Cardiac muscle cell (in vitro differentiated cells and primary cell): ENCODE data around the gene GRM6. TPM values are rescaled to one million over a fixed set of nuclear protein-coding genes. Genes with fewer than 3 reads are reported as not detected.

Source experiments
- DNase-seq, 2 donors: peaks; one replicate each; pipeline versions ENCODE4 v3.0.0 to v3.0.0-alpha.2; 2010 to 2017; ENCODE audit warnings: low read depth in 1 of 2, low spot score in 1 of 2
- H3K27ac ChIP-seq: fragments of 200-600 bp; sonication (generic); 2 replicates; pipeline ENCODE4 v1.5.1; 2016
- H3K27me3 ChIP-seq: fragments of 200-600 bp; sonication (generic); 2 replicates; pipeline ENCODE4 v1.6.0; 2016; ENCODE audit warnings: control low read depth
- H3K36me3 ChIP-seq: fragments of 200-600 bp; sonication (generic); 2 replicates; pipeline ENCODE4 v1.5.1; 2016; ENCODE audit warnings: control low read depth
- H3K4me1 ChIP-seq: fragments of 200-600 bp; sonication (generic); 2 replicates; pipeline ENCODE4 v1.8.1; 2017; ENCODE audit warnings: low read depth, mild to moderate bottlenecking, mixed run types
- H3K4me3 ChIP-seq: fragments of 200-600 bp; sonication (generic); 2 replicates; pipeline ENCODE4 v1.5.1; 2016; ENCODE audit warnings: mild to moderate bottlenecking
- H3K9me3 ChIP-seq: fragments of 200-600 bp; sonication (generic); 2 replicates; pipeline ENCODE4 v1.5.1; 2017; ENCODE audit warnings: low read depth, mild to moderate bottlenecking, control low read depth
- polyA plus RNA-seq: library from polyadenylated mRNA; unstranded; fragments of >200 nt; fragmentation: Nextera tagmentation; extraction: Ambion mirVana; gene quantifications from 2 replicates; pipeline ENCODE4 v1.2.1, GENCODE V29; 2016
- total RNA-seq: library from RNA; depleted of rRNA; stranded (reverse); fragments of >200 nt; gene quantifications from 2 replicates; pipeline ENCODE4 v1.2.3, GENCODE V29; 2016
- TF ChIP-seq, protein P1 (sequence below): IDR thresholded peaks from 2 replicates; pipeline ENCODE4 v1.5.1; 2012; ENCODE audit warnings: low read depth, mild to moderate bottlenecking, low read length

Gene GRM6
- total and polyA plus RNA-seq, 2 experiments from 2014 or later, result not detected

DNA sequence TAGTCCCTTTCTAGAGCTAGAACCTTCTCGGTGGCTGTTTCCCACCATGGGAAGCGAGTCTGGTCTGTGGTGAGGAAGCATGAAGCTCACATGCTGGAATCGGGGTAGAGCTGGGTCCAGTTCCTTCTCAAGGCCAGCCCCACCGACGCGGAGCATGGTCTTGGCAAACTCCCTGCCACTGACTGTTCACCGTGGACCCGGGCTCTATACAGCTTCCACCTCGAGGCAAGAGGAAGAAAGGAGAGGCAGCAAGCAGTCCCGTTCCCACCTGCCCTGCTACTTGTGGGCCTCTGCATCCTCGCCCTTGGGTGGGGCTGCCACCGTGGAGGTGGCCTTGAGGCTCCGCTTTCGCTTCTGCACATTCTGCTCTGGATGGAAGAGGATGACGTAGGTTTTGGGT, 13.7 kb downstream of the GRM6 start:
- DNase-seq, result no peak
- Histone ChIP-seq H3K4me1 (no peaks in the 10 kb centered on the region), H3K27ac (no peak overlapping the region), H3K27me3 (no peaks in the 10 kb centered on the region), H3K4me3 (no peak overlapping the region), H3K36me3 (no peaks in the 10 kb centered on the region), H3K9me3 (no peaks in the 10 kb centered on the region)
- TF ChIP-seq, protein P1, sequence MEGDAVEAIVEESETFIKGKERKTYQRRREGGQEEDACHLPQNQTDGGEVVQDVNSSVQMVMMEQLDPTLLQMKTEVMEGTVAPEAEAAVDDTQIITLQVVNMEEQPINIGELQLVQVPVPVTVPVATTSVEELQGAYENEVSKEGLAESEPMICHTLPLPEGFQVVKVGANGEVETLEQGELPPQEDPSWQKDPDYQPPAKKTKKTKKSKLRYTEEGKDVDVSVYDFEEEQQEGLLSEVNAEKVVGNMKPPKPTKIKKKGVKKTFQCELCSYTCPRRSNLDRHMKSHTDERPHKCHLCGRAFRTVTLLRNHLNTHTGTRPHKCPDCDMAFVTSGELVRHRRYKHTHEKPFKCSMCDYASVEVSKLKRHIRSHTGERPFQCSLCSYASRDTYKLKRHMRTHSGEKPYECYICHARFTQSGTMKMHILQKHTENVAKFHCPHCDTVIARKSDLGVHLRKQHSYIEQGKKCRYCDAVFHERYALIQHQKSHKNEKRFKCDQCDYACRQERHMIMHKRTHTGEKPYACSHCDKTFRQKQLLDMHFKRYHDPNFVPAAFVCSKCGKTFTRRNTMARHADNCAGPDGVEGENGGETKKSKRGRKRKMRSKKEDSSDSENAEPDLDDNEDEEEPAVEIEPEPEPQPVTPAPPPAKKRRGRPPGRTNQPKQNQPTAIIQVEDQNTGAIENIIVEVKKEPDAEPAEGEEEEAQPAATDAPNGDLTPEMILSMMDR, result no peak

DNA sequence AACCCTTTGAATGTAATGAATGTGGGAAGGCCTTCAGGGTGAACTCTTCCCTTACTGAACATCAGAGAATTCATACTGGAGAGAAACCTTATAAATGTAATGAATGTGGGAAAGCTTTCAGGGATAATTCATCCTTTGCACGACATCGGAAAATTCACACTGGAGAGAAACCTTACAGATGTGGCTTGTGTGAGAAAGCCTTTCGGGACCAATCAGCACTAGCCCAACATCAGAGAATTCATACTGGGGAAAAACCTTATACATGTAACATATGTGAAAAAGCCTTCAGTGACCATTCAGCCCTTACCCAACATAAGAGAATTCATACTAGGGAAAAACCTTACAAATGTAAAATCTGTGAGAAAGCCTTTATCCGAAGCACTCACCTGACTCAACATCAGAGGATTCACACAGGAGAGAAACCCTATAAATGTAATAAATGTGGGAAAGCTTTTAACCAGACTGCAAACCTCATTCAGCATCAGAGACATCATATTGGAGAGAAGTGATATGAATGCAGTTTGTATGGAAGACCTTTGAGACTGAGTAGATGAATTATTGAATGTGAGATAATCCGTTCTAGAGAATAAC, 29.6 kb downstream of the GRM6 start:
- Histone ChIP-seq H3K27me3 (no peaks in the 10 kb centered on the region), H3K4me1 (no peaks in the 10 kb centered on the region), H3K36me3 (no peaks in the 10 kb centered on the region), H3K9me3 (no peaks in the 10 kb centered on the region), H3K4me3 (no peak overlapping the region), H3K27ac (no peak overlapping the region)
- TF ChIP-seq, protein P1, result no peak
- DNase-seq, result no peak

DNA sequence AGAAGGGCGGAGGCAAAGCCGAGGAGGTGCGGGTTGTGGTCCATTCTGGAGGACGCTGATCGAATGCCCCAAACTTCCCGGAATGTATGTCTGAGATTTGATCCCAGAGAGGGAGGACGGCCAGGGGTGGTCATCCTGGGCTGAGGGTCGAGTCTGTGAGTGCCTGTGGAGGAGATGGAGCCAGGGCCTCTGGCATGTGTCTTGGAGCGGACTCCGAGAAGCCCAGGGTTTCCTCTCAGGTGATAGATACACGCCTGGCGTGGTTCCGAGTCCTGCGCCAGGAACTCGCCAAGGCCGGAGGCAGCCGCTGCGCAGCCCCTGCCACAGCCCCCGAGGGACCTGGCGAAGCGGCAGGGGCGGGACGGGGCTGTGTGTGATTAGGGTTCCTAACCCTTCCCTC, 53.8 kb downstream of the GRM6 start:
- peak in 1 of 2 donors; percentile 37 for DNase-seq
- Histone ChIP-seq H3K4me3 (peak overlapping the region; percentile 19), H3K9me3 (no peaks in the 10 kb centered on the region), H3K4me1 (no peaks in the 10 kb centered on the region), H3K27ac (no peak overlapping the region), H3K27me3 (no peaks in the 10 kb centered on the region), H3K36me3 (no peaks in the 10 kb centered on the region)
- TF ChIP-seq, protein P1, result no peak

DNA sequence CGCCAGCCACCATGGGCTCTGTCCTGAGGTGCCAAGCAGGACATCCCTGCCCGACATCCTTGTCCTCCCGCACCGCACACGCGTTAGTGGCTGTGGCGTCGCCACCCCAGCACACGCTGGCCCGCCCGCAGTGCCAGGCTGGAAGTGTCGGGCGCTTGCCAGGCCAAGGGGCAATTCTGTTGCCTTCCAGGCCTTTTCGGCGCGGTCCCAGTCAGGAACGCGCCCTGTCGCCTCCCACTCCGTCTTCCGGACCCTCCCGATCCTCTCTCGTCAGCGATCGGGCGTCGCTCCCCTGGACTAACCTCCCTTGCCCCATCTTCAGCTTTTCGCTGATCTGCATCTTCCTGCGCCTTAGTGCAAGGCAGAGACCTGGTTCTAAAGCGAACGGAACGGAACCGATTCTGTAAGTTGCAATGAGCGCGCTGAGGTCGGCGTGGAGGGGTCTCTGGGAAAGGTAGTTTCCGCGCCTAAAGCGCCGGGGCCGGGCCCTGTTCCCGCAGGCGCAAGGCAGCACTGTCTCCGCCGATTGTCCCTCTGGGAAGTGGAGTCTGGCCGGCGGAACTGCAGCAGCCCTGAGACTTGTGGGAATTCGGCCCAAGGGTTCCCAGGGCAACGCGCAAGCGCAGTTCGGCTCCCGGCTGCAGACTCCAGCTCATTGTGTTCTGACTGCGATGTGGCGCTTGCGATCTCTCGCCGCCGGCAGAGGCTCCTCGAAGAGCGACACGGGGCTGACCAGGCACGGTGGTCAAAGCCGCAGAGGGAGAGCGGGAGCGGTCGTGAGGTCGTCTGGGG, 54.4 kb downstream of the GRM6 start, which contains the start of gene ZNF454:
Gene ZNF454, plus strand, starts transcription at position 630 of the 792 bp plus-strand sequence. CDS start 1,594 bp downstream, outside the sequence.
- H3K27me3 ChIP-seq, result no peaks in the 10 kb centered on the region
- no peaks in the 10 kb centered on the region for H3K9me3 ChIP-seq
- H3K4me1 ChIP-seq, result no peaks in the 10 kb centered on the region
- DNase-seq, result peak; percentile 75 to 98
- peak within 1 kb of the TSS; percentile 27 for H3K4me3 ChIP-seq
- TF ChIP-seq, protein P1, result no peak
- H3K36me3 ChIP-seq, result no peaks in the 10 kb centered on the region
- no peak within 1 kb of the TSS for H3K27ac ChIP-seq

DNA sequence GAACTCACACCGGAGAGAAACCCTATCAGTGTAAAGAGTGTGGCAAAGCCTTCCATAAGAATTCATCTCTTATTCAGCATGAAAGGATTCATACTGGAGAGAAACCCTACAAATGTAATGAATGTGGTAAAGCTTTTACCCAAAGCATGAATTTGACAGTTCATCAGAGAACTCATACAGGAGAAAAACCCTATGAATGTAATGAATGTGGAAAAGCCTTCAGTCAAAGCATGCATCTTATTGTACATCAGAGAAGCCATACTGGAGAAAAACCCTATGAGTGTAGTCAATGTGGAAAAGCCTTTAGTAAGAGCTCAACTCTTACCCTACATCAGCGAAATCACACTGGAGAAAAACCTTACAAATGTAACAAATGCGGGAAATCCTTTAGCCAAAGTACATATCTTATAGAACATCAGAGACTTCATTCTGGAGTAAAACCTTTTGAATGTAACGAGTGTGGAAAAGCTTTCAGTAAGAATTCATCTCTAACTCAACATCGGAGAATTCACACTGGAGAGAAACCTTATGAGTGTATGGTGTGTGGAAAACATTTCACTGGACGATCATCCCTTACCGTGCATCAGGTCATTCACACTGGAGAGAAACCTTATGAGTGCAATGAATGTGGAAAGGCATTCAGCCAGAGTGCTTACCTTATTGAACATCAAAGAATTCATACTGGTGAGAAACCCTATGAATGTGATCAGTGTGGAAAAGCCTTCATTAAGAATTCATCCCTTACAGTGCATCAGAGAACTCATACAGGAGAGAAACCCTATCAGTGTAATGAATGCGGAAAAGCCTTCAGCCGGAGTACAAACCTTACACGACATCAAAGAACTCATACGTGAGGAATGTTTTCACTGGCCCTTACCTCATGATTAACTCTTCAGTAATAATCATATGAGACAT, 63.0 kb downstream of the GRM6 start:
- Histone ChIP-seq H3K27ac (no peak overlapping the region), H3K9me3 (no peaks in the 10 kb centered on the region), H3K36me3 (no peaks in the 10 kb centered on the region), H3K4me3 (no peak overlapping the region), H3K27me3 (no peaks in the 10 kb centered on the region), H3K4me1 (no peaks in the 10 kb centered on the region)
- DNase-seq, result no peak
- TF ChIP-seq, protein P1, result no peak
